Thyroid gland (tissue), 4 donors: ENCODE measurements around the gene LHFPL2. TPM values are rescaled to one million over a fixed set of nuclear protein-coding genes. Genes with fewer than 3 reads are reported as not detected.

ENCODE experiments used
- DNase-seq, 2 donors: peaks; one replicate each; pipeline ENCODE4 v3.0.0-alpha.2; 2019
- H3K27ac ChIP-seq, 3 donors: fragments of 200-600 bp; sonication (generic); 1 replicate in 2 of 3; 2 replicates in 1 of 3; pipeline ENCODE4 v1.5.1; 2016 to 2019; ENCODE audit warnings: mild to moderate bottlenecking in 1 of 3, moderate library complexity in 1 of 3
- H3K27me3 ChIP-seq: fragments of 200-600 bp; sonication (generic); one replicate; pipeline ENCODE4 v1.5.1; 2019
- H3K36me3 ChIP-seq, 2 donors: fragments of 200-600 bp; sonication (generic); one replicate each; pipeline ENCODE4 v1.5.1; 2016 to 2019
- H3K4me1 ChIP-seq, 2 donors: fragments of 200-600 bp; sonication (generic); one replicate each; pipeline ENCODE4 v1.5.1; 2017 to 2019
- H3K4me3 ChIP-seq, 3 donors: fragments of 200-600 bp; sonication (generic); replicated peaks in 1 of 3; 1 replicate in 2 of 3; 2 replicates in 1 of 3; pipeline ENCODE4 v1.5.1; 2016; ENCODE audit warnings: mild to moderate bottlenecking in 1 of 3
- H3K9me3 ChIP-seq: fragments of 200-600 bp; sonication (generic); one replicate; pipeline ENCODE4 v1.5.1; 2017
- CTCF ChIP-seq, 6 experiments: fragments of 200-600 bp in 3 of 6; fragments of 450-650 bp in 3 of 6; sonication (generic) in 3 of 6; IDR thresholded peaks; one replicate each; pipeline ENCODE4 v1.5.1; 2016 to 2019; ENCODE audit warnings: antibody characterized with exemption in 6 of 6, mild to moderate bottlenecking in 2 of 6, inconsistent platforms in 1 of 6, moderate library complexity in 1 of 6
- POLR2A ChIP-seq, 2 donors: fragments of 450-650 bp; IDR thresholded peaks; one replicate each; pipeline ENCODE4 v1.6.1; 2017; ENCODE audit warnings: antibody characterized with exemption in 2 of 2, mild to moderate bottlenecking in 2 of 2, moderate library complexity in 1 of 2
- WGBS, 2 donors: methylation state at CpG; one replicate each; pipeline ENCODE4 v1.1.5; 2017; 5-methylcytosine and 5-hydroxymethylcytosine counted together
- intact Hi-C: fragments of 100-400 bp; cut with DNase I; formaldehyde crosslinking; loops from one replicate; pipeline ENCODE4 v1.15.1; 2023
- total RNA-seq, 4 donors: library from RNA; depleted of rRNA; stranded (reverse); fragments of >200 nt; gene quantifications; one replicate each; pipeline ENCODE4 v1.2.3, GENCODE V29; 2016

The LHFPL2 gene
- total RNA-seq, 4 donors from 2014 or later, result 17.6 to 25.7 (median 23.7) TPM

GRCh38 chr5:78649211-78649695, 681 bp upstream of the LHFPL2 start:
- peak overlapping the region in 2 of 3 donors; percentile 78 to 83 for H3K4me3 ChIP-seq
- peak overlapping the region; percentile 68 to 92 (median 89) for H3K27ac ChIP-seq
- 8 to 25% methylated on average over 8 to 15 of the region's 23 CpGs for WGBS, 2 donors
- H3K9me3 ChIP-seq, result no peaks in the 10 kb centered on the region
- H3K27me3 ChIP-seq, result no peaks in the 10 kb centered on the region
- H3K4me1 ChIP-seq, result peaks cover 4 to 37% of the 10 kb centered on the region in 2 donors
- intact Hi-C loops, result no loop called here
- DNase-seq, result peak in 1 of 2 donors; percentile 23
- TF ChIP-seq CTCF (IDR thresholded peaks at IDR 0.05), result no peak
- H3K36me3 ChIP-seq, result no peaks in the 10 kb centered on the region

GRCh38 chr5:78647838-78648358, 674 bp downstream of the LHFPL2 start:
- Histone ChIP-seq H3K36me3 (no peaks in the 10 kb centered on the region), H3K4me3 (peak overlapping the region; percentile 64 to 92 (median 83)), H3K27ac (peak overlapping the region; percentile 84 to 92 (median 87)), H3K9me3 (no peaks in the 10 kb centered on the region), H3K4me1 (peaks cover 4 to 38% of the 10 kb centered on the region in 2 donors), H3K27me3 (no peaks in the 10 kb centered on the region)
- TF ChIP-seq CTCF (IDR thresholded peaks at IDR 0.05) (peak in 1 of 6 experiments; percentile 14), POLR2A (IDR thresholded peaks at IDR 0.05) (no peak)
- intact Hi-C loops, result no loop called here
- peak; percentile 67 to 69 for DNase-seq
- 4 to 5% methylated on average over 6 to 9 of the region's 47 CpGs for WGBS, 2 donors

- TF ChIP-seq POLR2A (IDR thresholded peaks at IDR 0.05), result no peak
- peak overlapping the region in 2 of 3 donors; percentile 84 to 92 for H3K27ac ChIP-seq
- intact Hi-C loops, result no loop called here
- peak overlapping the region; percentile 64 to 92 (median 83) for H3K4me3 ChIP-seq
- 21 to 25% methylated on average over 17 of the region's 17 CpGs for WGBS, 2 donors
- H3K27me3 ChIP-seq, result no peaks in the 10 kb centered on the region
- H3K9me3 ChIP-seq, result no peaks in the 10 kb centered on the region
- H3K36me3 ChIP-seq, result no peaks in the 10 kb centered on the region
- peak in 1 of 2 donors; percentile 22 for DNase-seq
- peaks cover 4 to 38% of the 10 kb centered on the region in 2 donors for H3K4me1 ChIP-seq
Observed at GRCh38 chr5:78647351-78647818, 1.2 kb downstream of the LHFPL2 start.

GRCh38 chr5:78644741-78645300, 3.8 kb downstream of the LHFPL2 start:
- Histone ChIP-seq H3K9me3 (no peaks in the 10 kb centered on the region), H3K4me3 (no peak overlapping the region), H3K27me3 (no peaks in the 10 kb centered on the region), H3K27ac (peak overlapping the region; percentile 20 to 83 (median 66)), H3K36me3 (no peaks in the 10 kb centered on the region), H3K4me1 (peaks cover 12 to 50% of the 10 kb centered on the region in 2 donors)
- intact Hi-C loops, result no loop called here
- 18 to 20% methylated on average over 2 of the region's 2 CpGs for WGBS, 2 donors
- TF ChIP-seq POLR2A (IDR thresholded peaks at IDR 0.05) (no peak), CTCF (IDR thresholded peaks at IDR 0.05) (peak in 1 of 6 experiments; percentile 13)
- DNase-seq, result peak in 1 of 2 donors; percentile 47

- no peaks in the 10 kb centered on the region for H3K27me3 ChIP-seq
- no peak overlapping the region for H3K4me3 ChIP-seq
- H3K36me3 ChIP-seq, result no peaks in the 10 kb centered on the region
- H3K27ac ChIP-seq, result no peak overlapping the region
- H3K9me3 ChIP-seq, result no peaks in the 10 kb centered on the region
- intact Hi-C loops, result no loop called here
- H3K4me1 ChIP-seq, result peaks cover 17 to 52% of the 10 kb centered on the region in 2 donors
- 93 to 97% methylated on average over 3 of the region's 3 CpGs for WGBS, 2 donors
- no peak for DNase-seq
- TF ChIP-seq CTCF (IDR thresholded peaks at IDR 0.05), result no peak
- TF ChIP-seq POLR2A (IDR thresholded peaks at IDR 0.05), result no peak
Observed at GRCh38 chr5:78644129-78644528, 4.4 kb downstream of the LHFPL2 start.
